GM18517 (cell line): ENCODE results near the gene CCDC187.

ENCODE experiments used
- ATAC-seq: cut with Tn5 transposase; IDR thresholded peaks from one replicate; pipeline ENCODE4 v1.9.1; 2021; ENCODE audit warnings: mild to moderate bottlenecking, moderate library complexity; ENCODE audit not compliant: unreplicated experiment

The CCDC187 gene

DNA sequence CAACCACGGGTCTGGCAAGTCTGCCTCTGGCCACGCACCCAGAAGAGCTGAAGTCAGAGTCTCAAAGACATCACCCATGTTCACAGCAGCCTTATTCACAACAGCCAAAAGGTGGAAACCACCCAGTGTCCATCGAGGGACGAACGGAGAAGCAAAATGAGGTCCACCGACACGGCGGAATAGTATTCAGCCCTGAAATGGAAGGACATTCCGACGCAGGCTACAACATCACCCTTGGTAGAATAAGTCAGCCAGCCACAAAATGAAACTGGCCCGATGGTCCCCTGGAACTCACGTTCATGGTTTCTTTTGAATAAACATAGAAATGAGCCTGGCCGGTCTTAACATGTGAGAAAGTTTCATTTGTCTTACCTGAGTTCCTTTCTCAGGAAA lies 16.9 kb downstream of the CCDC187 start:
- no peak for ATAC-seq

DNA sequence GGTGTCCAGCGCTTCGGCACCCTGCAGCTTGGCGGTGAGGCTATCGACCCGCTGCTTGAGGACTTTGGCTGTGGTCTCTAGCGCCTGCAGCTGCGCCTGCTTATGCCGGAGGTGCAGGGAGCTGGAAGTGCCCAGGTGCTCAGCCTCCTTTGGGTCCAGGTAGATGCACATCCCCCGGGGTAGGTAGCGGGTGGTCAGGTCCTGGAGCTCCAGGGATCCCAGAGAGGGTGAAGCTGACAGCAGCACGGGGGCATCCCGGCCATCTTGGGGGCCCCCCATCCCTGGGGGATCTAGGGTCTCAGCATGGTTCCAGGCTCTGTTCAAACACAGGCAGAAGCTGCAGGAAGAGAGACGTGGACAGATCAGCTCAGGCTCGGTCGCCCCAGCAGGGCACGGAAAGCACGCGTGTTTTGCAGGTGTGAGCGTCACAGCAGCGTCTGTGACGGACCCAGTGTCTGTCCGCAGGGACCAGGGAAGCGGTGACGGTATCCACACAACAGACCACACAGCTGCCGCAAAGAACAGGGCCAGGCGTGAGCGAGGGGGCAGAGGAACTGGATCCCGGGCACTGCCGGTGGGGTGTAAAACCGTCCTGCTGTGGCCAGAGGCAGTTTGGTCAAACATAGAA lies 17.4 kb downstream of the CCDC187 start:
- ATAC-seq, result no peak

DNA sequence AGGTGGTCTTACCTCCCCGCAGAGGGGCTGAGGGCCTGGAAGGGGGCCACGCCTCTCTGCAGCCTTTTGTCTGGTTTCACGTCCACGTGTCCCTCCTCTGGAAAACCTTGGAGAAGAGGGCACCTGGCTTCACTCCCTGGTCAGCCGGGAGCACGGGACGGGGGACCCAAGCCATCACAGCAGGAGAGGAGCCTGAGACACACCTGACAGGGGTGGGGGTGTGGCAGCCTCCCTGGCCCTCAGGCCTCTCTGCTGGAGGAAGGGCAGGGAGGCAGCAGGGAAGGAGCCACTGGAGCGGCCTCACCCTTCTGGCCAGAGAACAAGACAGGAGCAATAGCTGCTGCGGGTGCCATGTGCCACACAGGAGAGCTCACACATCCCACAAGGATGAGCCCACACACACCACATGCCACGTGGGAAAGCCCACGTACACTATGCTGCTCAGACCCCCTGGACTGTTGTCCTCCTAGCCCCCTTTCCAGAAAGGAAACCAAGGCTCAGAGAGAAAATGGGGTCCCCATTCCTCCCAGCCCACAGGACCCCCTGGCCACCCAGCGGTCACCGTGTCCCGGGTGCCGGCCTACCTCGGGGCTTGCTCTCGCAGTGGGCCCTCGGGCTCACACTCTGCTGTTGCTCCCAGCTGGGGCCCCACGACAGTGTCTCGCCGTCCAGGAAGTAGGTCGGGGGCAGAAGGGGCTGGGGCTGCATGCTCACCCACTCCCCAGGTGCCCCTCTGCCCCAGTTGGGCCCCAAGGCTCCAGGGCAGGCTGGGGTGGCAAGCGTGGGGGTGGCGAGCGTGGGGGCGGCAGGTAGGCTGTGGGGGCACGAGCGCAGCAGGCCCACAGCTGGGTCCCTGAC lies 18.2 kb downstream of the CCDC187 start:
- no peak for ATAC-seq

DNA sequence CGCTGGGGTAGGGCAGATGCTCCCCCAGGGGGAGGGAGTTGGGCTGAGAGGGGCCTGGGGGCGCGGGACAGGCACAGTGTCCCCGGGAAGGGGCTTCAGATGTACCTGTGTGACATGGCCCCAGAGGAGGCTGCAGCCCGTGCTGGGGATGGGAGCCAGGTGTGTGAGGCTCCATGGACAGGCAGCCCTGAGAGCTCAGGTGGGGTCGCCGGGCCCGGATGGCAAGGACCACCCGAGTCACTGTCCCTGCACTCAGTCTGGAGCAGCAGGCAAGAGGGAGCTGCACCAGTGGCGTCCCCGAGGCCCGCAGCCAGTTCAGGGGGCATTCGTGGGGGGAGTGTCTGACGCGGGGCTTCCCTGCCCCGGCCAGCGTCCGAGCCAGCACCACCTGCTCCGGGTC lies 18.9 kb downstream of the CCDC187 start:
- no peak for ATAC-seq

DNA sequence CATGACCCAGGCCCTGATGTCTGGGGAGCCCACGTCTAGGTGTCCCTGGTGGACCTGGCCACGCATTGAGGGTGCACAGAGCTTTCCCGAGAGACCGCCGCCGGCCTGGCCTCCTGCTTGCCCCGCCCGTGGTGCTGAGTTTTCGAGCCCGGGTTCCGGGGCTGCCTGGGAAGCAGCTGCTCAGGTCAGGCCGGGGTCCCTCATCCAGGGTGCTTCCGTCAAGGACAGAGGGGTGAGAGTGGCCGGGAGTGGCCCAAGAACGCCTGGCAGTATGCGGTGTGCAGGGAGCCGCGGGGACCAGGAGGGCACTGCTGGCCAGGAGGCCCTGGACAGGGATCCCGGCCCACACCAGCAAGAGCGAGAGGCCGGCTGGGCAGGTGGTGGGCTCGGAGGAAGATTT lies 19.6 kb downstream of the CCDC187 start:
- no peak for ATAC-seq

DNA sequence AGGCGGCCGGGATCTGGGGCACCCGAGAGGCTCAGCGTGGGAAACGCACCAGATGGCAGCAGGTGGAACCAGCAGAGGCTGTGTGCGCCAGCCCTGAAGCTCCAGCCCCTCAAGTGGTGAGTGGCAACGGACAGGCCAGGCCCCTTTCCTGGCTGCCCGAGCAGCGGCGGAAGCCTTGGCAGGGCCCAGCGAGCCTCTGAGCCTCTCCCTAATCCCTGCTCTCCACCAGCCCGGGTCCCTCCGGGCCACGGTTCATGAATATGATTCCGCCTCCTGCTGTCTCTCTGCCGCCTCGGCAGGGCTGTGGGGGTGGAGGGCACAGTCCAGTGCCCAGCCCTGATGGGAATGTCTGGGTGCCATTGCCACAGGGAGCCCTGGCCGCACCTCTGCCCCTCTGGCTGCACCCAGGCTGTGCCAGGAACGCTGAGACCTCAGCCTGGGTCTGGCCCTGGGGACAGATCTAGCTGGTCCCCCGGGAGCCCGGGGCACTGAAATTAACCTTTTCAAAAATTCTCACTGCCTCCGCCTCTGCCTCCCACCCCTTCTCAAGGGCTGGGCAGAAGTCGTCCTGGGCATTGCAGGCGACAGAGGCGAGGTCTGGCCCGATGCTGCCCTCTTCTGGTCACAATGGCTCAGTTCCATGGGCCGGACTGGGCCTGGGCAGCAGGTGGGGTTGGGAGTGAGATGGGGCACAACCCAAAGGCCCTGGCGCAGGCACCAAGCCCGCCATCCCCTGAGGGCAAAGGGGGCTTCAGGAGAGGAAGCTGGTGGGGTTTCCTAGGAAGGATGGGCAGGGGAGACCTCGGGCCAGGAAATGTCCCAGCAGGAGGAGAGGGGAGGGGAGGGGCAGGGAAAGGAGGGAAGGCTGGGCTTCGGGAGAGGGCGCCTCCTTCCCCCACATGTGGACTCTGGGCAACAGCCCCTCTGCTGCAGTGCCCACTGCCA lies 20.3 kb downstream of the CCDC187 start:
- no peak for ATAC-seq

DNA sequence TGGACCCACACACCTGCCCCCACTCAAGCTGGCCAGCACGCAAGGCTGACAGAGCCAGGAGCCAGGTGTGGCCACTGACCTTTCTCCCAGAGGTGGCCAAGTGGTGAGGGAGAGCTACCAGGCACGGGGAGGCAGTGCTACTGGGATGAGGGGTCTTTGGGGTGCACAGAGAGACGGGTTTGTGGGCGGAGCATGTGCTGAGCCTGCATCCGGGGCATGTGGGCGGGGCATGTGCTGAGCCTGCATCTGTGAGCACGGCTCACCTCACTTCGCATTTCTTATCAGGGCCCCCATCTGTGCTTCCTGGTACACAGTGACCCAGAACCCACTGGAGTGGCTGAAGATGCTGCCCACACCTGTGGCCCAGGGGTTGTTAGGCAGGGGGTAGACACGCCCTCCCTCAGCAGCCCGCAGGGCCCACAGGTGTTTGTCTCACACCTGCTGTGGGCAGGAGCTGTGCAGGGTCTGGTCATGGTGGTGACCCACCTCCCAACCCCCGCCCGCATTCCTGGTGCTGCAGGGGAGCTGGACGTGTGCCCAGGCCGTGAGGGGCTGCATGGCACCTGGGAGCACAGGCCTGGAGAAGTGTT lies 21.5 kb downstream of the CCDC187 start:
- ATAC-seq, result no peak

DNA sequence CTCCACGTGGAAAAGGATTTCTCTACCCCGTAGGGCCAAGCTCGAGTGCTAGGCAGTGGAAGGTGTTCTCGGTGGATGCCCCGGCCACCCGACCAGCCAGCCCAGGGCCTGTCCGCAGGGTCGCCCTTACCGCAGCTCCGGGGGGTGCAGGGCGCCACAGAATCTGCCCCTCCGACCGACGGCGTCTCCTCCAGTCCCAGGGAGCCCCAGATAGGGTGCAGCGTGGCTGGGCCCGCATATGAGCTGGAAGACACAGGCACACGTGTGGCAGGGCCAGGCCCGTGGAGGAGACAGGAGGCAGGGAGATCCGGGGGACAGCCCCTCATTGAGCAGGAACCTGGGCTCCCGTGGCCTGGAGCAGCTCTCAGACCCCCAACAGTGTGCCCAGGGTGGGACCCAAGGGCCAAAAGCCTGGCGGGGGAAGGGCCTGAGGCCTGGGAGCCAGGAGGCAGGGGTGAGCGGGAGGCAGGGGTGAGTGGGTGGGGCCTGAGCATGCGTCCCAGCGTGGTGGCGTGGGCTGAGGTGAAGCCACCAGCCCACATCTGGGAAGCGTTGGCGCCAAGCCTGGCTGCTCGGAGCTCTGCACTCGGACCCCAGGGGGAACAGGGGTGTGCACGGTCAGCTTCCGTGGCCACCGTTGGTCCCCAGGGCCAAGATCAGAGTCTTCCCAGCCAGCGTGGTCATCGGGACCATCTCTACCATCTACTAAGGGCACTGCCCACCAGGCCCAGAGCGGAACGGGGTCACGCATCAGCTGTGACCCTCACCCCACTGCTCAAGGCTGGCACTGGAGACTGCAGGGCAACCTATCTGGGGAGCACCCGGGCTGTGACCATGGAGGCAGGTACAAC lies 22.2 kb downstream of the CCDC187 start:
- ATAC-seq, result no peak

DNA sequence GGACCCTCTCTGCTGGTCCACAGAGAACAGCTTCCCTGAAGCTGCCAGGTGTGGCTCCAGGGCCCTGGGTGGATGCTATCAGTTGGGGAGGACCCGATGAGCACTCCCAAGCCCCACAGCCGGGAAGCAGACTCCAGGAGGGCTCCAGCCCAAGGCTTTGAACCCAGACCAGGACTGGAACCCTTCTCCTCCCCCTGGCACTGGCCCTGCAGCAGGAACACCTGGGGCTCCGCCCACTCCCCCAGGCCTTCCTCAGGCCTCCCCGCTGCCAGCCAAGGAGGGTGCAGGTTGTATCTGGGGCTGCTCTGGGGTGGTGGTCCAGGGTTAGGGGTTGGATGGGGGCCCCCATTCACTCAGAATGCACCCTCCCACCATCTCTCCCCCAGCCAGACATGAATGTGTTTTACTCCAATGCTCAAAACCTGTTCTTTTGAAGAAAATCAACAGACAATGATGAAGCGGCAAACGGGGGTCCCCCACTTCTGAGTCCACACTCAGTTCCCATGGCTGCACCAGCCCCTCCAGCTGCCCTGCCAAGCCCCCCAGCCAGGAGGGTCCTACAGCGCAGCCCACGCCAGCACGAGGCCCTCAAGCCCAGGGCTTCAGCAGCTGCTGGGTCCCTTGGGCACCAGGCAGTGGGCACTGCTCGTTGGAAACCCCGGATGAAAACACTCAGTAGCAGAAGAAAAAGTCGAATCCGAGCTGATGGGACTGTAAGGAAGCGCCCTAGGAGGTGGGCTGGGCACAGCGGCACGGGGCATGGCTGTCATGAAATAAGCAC lies 23.2 kb downstream of the CCDC187 start:
- ATAC-seq, result no peak

DNA sequence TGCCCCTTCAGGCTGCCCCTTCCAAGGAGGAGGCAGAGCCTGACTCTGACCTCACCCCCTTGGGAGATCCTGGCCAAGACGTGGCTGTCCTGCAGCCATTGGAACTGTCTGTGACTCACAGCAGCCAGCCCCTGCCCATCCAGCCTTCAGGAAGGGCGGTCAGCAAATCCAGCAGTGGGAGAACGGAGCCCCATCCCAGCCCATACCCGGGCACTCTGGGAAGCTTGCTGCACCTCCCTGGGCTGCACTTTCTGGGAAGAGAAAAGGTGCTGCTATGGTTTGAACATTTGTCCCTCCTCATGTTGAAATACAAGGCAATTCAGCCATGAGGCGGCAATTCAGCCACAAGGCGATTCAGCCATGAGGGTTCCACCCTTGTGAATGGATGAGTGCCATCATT lies 24.4 kb downstream of the CCDC187 start:
- ATAC-seq, result no peak

DNA sequence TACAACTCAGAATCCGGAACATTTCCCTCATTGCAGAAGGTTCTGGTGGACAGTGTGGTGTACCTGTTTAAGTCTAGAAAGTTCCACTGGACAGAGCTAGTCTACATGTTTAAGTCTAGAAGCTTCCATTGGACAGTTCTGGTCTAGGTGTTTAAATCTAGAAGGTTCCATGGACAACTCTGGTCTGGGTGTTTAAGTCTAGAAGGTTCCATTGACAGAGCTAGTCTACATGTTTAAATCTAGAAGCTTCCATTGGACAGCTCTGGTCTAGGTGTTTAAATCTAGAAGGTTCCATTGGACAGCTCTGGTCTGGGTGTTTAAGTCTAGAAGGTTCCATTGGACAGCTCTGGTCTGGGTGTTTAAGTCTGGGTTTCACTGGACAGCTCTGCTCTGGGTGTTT lies 25.0 kb downstream of the CCDC187 start:
- ATAC-seq, result no peak

DNA sequence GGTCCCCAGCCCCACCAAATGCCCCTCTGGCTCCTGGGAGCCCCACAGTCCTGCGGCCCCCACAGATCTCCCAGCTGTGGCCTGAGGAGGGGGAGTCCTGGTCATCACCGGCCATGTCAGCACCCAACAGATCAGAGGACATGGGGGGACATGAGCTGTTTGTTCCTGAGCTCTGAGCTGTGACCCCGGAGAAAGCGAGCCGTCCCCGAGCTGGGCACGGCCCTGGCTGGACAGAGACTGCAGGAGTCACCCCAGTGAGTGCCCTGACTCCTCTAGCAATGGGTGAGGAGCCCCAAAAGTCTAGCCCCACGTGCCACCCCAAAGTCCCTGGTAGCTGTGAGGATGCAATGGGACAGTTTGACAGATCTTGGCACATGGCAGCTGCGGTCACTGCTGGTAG lies 25.7 kb downstream of the CCDC187 start:
- ATAC-seq, result no peak

DNA sequence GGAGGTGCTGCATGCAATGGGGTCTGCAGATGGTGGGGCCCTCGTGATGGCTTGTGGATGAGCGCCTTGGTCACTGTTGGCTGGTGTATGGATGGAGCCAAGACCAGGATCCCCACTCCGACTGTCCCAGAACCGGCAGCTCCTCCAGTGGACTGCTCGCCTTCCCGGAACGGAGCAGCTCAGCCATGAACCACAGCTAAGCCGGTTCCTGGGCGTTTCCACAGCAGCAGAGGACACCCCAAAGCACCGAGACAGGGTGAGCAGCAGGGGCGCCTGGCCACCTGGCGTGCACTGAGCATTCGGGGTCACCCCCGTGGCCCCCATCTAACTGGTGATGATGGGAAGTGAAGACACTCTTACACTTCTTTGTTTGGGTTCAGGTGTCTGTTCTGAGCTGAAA lies 26.1 kb downstream of the CCDC187 start:
- ATAC-seq, result no peak

DNA sequence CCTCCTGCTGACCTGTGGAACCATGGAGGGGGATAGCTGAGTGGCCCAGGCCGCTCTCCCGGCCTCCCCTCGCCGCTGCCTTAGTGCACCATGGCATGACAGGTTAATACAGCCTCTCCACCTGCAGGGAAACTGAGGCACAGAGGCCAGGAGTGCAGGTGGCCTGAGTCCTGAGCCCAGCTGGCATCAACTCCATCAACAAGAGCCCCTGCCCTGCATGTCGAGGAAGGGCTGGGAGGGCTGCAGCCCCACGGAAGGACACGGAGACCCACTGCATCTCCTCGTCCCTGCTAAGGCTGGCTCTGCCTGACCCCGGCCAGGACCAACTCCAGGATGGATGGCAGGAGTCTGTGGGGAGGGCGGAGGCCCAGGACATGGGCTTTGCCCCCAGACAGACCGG lies 27.2 kb downstream of the CCDC187 start:
- ATAC-seq, result no peak

DNA sequence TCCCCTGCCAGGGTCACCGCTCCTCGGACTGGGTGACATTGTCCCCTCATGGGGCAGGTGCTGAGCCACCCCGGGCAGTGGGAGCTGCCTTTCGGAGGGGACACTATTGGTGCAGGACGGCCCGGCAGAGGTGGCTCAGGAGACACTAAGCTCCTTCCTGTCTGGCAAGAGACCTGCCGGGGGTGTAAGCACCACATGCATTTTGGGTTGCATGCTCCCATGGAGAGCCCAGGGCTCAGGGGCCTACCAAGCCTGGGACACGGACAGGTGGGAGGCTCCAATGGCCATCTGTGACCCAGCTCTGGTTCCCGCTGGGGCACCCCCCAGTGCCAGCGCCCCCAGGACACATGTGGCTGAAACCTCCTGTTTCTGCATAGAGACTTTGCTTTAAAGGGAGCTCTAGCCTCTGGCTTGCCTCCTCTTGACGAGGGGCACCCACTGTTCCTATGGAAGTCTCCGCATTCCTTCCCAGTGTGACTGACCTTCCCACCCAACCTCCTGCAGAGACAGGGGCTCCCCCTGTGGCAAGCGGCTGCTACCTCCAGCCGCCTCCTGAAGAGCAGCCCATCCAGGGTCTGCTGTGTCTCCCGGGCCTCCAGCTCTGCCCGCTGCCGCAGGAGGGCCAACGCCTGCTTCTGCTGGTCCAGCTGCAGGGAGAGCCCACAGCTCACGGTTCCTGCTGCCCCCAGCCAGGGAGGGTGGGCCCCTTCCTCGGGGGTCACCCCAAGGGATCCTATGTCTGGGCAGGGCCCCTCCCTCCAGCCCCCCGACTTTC lies 28.1 kb downstream of the CCDC187 start:
- no peak for ATAC-seq

DNA sequence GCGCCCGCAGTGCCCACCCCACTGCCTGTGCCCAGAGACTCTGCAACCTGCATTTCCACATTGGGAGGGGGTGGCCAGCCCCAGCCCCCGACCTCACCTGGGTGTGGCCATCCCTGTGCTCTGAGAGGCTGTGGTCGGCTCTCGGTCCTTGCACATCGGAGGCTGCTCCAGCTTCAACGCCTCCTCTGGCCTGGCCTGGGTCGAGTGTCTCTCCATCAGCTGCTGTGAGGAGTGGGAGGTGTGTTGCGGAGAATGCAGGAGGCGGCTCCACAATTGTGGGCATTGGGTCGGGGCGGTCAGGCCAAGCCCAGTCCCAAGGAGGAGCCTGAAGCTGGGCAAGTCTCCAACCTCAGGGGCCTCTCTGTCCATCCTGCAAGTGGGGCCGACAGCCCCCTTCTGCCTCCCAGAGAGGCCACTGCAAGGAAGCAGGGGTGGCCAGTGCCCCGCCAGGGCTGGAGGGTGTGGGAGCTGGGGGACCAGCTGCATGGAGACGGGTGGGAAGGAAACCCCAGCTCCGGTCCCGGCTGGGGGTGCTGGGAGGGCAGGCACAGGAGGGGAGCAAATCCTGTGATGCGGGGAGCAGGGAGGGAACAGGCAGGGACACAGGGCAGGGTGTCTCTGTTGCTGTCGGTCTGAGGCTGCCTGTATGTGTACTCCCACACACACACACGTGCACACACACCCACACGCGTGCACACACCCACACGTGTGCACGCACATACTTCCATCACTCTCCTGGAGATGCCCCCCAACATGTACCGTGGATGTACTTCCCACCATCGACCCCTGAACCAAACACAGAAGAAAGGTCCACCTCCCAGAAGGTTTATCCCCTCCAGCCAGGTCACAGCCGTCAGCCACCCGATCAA lies 28.9 kb downstream of the CCDC187 start:
- no peak for ATAC-seq

DNA sequence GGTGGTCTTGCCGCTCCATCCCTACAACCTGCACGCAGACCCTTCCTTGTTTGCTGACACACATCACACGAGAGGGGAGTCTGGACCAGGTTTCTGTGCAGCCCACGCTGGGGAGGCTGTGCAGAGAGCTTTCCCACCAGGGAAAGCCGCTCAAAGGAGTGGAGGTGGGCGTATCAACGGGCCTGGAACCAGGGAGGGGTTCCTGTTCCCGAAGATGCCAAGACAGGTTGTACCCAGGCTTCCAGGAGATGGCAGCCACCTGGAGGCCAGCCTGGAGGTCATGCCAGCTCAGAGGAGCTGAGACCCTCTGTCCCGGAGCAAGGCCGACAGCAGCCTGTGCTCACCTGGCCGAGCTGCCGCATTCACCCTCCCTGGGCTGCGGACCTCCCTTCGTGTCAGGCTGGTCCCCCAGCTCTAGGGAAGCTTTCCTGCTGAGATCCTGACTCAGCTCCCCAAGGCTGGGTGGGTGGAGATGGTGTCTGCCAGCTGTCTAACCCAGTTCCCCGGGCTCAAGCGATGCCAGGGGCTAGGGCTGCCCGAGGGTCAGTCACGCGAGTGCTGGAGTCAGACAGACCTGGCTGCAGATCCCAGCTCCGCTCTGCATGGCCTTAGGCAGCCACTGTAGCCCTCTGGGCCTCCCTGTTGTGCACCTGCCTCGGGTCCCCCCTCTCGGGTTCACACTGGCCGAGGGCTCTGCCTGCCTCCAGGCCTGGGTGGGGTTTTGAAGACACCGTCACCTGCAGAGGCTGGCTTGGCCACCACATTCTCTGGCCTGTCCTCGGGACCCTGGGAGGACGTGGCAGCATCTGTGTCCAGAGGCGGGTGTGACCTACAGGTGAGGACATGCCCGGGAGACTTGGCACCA lies 29.7 kb downstream of the CCDC187 start:
- ATAC-seq, result no peak
